Epithelial cell of proximal tubule (primary cell): Measurements from ENCODE around the gene ACOT9. TPM values are rescaled to one million over a fixed set of nuclear protein-coding genes. Genes with fewer than 3 reads are reported as not detected.
A peak's percentile ranks its signal among the peaks of the same experiment; 100 is the strongest.

Experiments
- DNase-seq: peaks from one replicate; pipeline ENCODE4 v3.0.0-alpha.2; 2011; ENCODE audit warnings: low read depth
- H3K4me3 ChIP-seq: 2 replicates; pipeline ENCODE4 v1.5.1; 2011; ENCODE audit warnings: low read depth, mild to moderate bottlenecking, low read length
- total RNA-seq: library from RNA; depleted of rRNA; stranded (reverse); fragments of >200 nt; gene quantifications from 2 replicates; pipeline ENCODE4 v1.2.3, GENCODE V29; 2015
- TF ChIP-seq, protein P1 (sequence below): conservative IDR thresholded peaks from 2 replicates; pipeline ENCODE4 v1.5.1; 2012; ENCODE audit warnings: low read depth, mild to moderate bottlenecking, low read length

ACOT9 gene, protein sequence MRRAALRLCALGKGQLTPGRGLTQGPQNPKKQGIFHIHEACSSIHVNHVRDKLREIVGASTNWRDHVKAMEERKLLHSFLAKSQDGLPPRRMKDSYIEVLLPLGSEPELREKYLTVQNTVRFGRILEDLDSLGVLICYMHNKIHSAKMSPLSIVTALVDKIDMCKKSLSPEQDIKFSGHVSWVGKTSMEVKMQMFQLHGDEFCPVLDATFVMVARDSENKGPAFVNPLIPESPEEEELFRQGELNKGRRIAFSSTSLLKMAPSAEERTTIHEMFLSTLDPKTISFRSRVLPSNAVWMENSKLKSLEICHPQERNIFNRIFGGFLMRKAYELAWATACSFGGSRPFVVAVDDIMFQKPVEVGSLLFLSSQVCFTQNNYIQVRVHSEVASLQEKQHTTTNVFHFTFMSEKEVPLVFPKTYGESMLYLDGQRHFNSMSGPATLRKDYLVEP
- total RNA-seq = 56.3 and 59.0 TPM in 2 replicates

DNA sequence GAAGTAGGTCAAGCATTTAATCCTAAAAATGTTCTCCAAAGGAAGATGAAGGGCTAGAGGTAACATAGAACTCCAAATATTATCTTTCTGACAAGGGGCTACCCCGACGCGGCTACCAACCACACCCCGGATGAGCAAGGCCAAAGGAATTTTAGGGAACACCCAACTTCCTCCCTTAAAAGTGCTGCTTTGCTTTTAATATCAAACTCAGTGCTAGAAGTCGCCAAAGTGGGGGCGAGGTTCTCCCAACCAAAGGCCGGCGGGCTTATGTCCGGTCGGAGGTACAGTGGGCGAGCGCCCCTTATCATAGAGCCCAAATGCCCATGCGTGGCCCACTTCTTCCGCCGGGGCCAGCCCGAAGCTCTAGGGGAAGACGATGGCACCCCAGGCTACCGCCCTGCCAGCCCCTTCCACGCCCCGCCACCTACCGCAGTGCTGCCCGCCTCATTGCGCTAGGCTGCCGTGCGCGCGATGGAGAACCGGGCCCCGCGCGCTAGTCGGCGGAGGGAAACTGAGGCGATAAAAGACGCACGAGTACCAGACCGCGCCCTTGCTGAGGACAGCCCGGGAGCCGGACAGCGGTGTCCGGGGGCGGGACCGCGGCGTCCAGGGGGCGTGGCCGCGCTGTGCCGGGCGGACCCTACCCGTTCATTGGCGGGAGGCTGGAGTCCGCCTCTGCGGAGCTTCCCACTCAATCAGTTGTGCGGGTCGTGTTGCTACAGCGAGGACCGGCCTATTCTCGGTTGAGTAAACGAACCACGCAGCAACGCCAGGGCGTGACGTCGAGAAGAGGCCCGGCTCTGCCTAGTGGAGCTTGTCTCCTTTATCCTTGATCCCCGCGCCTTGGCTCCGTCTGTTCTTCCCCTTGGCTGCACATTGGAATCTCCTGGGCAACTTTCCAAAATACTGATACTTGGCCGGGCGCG lies at the start of gene ACOT9:
Gene ACOT9, minus strand, starts transcription at position 580 of the 926 bp plus-strand sequence. Its CDS starts 132 bp downstream, at position 448.
- DNase-seq = peak; percentile 83
- TF ChIP-seq, protein P1, sequence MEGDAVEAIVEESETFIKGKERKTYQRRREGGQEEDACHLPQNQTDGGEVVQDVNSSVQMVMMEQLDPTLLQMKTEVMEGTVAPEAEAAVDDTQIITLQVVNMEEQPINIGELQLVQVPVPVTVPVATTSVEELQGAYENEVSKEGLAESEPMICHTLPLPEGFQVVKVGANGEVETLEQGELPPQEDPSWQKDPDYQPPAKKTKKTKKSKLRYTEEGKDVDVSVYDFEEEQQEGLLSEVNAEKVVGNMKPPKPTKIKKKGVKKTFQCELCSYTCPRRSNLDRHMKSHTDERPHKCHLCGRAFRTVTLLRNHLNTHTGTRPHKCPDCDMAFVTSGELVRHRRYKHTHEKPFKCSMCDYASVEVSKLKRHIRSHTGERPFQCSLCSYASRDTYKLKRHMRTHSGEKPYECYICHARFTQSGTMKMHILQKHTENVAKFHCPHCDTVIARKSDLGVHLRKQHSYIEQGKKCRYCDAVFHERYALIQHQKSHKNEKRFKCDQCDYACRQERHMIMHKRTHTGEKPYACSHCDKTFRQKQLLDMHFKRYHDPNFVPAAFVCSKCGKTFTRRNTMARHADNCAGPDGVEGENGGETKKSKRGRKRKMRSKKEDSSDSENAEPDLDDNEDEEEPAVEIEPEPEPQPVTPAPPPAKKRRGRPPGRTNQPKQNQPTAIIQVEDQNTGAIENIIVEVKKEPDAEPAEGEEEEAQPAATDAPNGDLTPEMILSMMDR = no peak
- H3K4me3 ChIP-seq = peak within 1 kb of the TSS; percentile 71

DNA sequence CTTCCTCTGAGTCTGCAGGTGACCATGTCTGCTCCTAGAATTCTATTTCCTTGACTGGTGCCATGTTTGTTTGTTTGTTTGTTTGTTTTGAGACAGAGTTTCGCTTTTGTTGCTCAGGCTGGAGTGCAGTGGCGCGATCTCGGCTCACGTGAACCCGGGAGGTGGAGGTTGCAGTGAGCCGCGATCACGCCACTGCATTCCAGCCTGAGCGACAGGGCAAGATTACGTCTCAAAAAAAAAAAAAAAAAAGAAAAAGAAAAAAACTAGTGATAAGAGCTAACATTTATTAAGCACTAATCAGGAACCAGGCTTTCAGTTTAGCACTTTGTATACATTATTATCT lies 47.0 kb upstream of the ACOT9 start:
- no peak for DNase-seq
- TF ChIP-seq, protein P1 = no peak
- H3K4me3 ChIP-seq = no peak overlapping the region

DNA sequence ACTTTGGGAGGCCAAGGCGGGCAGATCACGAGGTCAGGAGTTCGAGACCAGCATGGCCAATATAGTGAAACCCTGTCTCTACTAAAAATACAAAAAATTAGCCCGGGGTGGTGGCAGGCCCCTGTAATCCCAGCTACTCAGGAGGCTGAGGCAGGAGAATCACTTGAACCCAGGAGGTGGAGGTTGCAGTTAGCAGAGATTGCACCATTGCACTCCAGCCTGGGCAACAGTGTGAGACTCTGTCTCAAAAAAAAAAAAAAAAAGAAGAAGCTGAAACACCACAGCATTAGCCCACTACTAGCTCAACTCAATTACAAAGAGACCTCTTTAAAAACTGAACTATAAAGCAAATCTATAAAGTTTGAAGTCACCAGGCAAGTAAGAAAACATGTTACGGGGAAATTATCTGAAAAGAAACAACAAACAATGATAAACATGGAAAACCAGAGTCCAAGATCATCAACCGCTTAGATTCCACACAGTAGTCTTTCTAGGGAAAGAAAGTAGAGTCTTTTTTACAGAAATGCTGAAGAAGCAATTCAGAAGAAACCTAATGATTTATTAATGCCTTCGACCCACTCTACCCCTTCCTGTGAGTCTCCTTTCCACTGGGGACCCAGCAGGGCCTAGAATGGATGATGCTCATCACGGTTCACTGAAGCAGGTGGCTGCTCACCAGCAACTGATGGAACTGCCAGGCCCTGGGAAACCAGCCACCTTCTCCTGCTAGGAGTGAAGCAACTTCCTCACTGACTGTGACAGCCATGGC lies 46.5 kb upstream of the ACOT9 start:
- H3K4me3 ChIP-seq = no peak overlapping the region
- TF ChIP-seq, protein P1 = no peak
- no peak for DNase-seq

DNA sequence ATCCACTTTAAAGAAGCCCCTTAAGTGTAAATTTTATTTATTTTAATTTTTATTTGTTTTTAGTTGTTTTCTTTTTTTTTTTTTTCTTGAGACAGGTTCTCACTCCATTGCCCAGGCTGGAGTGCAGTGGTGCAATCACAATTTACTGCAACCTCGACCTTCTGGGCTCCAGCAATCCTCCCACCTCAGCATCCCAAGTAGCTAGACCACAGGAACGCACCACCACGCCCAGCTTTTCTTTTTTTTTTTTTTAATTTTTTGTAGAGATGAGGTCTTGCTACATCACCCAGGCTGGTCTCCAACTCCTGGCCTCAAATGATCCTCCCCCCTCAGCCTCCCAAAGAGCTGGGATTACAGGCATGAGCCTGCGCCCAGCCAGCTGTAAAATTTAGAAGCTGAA lies 45.9 kb upstream of the ACOT9 start:
- DNase-seq = no peak
- H3K4me3 ChIP-seq = no peak overlapping the region
- TF ChIP-seq, protein P1 = no peak

DNA sequence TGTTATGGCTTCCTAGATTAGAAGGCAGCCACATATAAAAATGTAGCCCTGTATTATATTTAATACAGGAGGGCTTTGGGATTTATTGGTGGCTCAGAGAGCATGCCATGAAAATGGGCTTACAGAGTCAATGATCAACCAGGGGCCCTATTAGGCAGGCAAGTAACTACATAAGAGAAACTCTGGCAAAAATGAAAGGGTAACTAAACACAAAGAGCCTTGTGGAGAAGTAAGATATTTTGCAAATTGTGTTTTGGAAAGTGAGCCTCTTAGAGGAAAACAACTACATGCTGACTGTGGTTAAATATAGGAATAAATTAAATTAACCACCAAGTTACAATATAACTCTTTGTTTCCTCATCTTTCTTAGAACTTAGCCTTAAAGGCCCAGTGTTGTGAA lies 45.4 kb upstream of the ACOT9 start:
- TF ChIP-seq, protein P1 = no peak
- no peak overlapping the region for H3K4me3 ChIP-seq
- no peak for DNase-seq

DNA sequence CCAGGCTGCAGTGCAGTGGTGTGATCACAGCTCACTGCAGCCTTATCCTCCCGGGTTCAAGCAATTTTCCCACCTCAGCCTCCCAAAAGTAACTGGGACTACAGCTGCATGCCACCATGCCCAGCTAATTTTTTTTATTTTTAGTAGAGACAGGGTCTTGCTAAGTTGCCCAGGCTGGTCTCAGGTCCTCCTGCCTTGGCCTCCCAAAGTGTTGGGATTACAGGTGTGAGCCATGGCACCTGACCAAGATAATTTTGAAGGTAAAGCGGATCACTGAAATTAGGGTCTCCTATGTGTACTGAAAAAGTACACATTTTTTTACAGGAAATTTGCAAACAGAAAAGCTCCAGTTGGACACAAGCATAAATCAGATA lies 44.7 kb upstream of the ACOT9 start:
- TF ChIP-seq, protein P1 = no peak
- DNase-seq = no peak
- H3K4me3 ChIP-seq = no peak overlapping the region
